ENCODE measurements around the gene ABTB2.
"Not testable (repeated sequence)": the region's sequence is repeated elsewhere in the genome, so short reads cannot be mapped to it uniquely, and the experiment has no call there.

ABTB2 gene

GRCh38 chr11:34397811-34398210, 40.0 kb upstream of the ABTB2 start:
- ChIA-PET POLR2A (no interaction called here), CTCF (no interaction called here)
- DNase-seq (ENCODE audit: extremely low spot score) = no peak
- TF ChIP-seq, protein P1, sequence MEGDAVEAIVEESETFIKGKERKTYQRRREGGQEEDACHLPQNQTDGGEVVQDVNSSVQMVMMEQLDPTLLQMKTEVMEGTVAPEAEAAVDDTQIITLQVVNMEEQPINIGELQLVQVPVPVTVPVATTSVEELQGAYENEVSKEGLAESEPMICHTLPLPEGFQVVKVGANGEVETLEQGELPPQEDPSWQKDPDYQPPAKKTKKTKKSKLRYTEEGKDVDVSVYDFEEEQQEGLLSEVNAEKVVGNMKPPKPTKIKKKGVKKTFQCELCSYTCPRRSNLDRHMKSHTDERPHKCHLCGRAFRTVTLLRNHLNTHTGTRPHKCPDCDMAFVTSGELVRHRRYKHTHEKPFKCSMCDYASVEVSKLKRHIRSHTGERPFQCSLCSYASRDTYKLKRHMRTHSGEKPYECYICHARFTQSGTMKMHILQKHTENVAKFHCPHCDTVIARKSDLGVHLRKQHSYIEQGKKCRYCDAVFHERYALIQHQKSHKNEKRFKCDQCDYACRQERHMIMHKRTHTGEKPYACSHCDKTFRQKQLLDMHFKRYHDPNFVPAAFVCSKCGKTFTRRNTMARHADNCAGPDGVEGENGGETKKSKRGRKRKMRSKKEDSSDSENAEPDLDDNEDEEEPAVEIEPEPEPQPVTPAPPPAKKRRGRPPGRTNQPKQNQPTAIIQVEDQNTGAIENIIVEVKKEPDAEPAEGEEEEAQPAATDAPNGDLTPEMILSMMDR (IDR thresholded peaks at IDR 0.05; ENCODE audit: control extremely low read depth, extremely low read depth, low read depth, missing control alignments) = no peak

- no peak for DNase-seq (ENCODE audit: extremely low spot score)
- CTCF ChIA-PET = interaction anchor here (1.9 kb wide), 1 partner anchor 20 kb away, joined by 4 read pairs; no protein-coding TSS in a partner anchor
- POLR2A ChIA-PET = no interaction called here
- TF ChIP-seq, protein P1 (IDR thresholded peaks at IDR 0.05; ENCODE audit: control extremely low read depth, extremely low read depth, low read depth, missing control alignments) = no peak
Measured at GRCh38 chr11:34397120-34397519, 39.3 kb upstream of the ABTB2 start.

DNA sequence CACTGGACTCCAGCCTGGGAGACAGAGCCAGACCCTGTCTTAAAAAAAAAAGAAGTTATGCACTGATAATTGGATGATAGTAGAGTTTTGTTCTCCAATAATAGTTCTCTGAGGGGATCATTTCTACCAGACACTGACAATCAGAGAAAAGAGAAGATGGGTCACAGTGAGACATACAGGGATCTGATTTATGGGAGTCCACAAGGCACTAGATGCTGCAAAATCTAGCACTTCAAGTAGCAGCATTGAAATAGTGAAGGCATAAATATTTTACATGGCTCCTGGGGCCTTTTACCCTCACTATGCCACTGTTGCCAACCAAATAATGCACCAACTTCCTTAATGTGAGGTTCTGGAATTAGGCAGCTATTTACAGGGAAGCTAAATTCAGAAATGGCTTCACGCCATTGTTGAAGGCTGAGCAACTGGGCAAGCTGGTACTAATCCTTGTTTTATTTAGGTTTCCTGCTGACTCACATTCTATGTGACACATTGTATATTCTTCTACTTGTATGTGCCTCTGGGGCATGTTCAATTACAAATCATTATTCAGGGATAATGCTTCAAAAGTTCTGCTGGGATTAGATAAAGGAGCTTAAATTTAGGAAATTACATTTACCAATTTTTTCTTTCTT, 38.2 kb upstream of the ABTB2 start:
- POLR2A ChIA-PET = no interaction called here
- CTCF ChIA-PET = interaction anchor here (1.0 to 1.9 kb wide), 2 partner anchors 16 to 21 kb away, joined by 3 to 4 read pairs; no protein-coding TSS in a partner anchor
- DNase-seq (ENCODE audit: extremely low spot score) = no peak
- TF ChIP-seq, protein P1 (IDR thresholded peaks at IDR 0.05; ENCODE audit: control extremely low read depth, extremely low read depth, low read depth, missing control alignments) = no peak

DNA sequence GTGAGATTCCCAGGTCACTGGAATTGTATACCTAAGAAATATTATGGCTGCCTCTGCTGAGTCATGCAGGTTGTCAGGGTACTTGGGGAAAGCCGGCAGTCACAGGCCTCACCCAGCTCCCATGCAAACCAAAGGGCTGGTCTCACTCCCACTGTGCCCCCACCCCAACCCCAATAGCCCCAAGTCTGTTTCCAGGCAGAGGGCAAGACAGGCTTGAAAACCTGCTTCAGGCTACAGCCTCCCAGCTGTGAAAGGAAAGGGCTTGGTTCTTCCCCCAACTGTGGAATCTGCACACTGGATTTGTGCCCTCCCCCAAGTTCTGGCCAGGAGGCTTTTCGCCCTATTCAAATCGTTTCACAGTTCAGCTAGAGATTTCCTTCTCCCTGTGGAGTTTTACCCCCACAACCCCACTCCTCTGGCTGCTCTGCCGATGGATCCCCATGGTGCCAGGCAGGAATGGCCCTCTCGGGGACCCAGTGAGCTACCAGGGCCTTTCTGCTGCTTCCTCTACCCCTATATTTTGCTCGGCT, 37.0 kb upstream of the ABTB2 start:
- POLR2A ChIA-PET = no interaction called here
- no peak for DNase-seq (ENCODE audit: extremely low spot score)
- CTCF ChIA-PET = interaction anchor here (1.9 kb wide), 1 partner anchor 21 kb away, joined by 4 read pairs; no protein-coding TSS in a partner anchor
- TF ChIP-seq, protein P1 (IDR thresholded peaks at IDR 0.05; ENCODE audit: control extremely low read depth, extremely low read depth, low read depth, missing control alignments) = no peak

DNA sequence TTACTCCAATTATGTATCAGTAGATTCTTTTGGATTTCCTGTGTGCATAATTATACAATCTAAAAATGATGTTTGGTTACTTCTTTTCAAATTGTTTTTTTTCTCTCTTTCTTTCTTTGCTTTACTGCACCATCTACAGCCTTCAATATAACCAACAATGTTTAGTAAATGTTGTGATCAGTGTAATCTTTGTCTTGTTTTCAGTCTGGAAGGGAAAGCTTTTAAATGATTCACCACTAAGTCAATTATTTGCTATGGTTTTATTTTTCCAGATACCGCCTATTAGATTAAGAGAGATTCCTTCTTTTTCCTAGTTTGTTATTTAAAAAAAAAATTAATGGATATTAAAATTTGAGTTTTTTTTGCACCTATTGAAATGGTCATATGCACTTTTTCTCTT, 29.8 kb upstream of the ABTB2 start:
- no peak for DNase-seq (ENCODE audit: extremely low spot score)
- ChIA-PET CTCF (no interaction called here), POLR2A (no interaction called here)
- TF ChIP-seq, protein P1 (IDR thresholded peaks at IDR 0.05; ENCODE audit: control extremely low read depth, extremely low read depth, low read depth, missing control alignments) = no peak

- POLR2A ChIA-PET = not testable (repeated sequence)
Measured at GRCh38 chr11:34386356-34386755, 28.5 kb upstream of the ABTB2 start.

GRCh38 chr11:34382532-34383276, 24.9 kb upstream of the ABTB2 start:
- TF ChIP-seq, protein P1 (IDR thresholded peaks at IDR 0.05; ENCODE audit: control extremely low read depth, extremely low read depth, low read depth, missing control alignments) = no peak
- DNase-seq (ENCODE audit: extremely low spot score) = no peak
- ChIA-PET POLR2A (no interaction called here), CTCF (interaction anchor here (1.4 kb wide), 1 partner anchor 21 kb away, joined by 3 read pairs; no protein-coding TSS in a partner anchor)

More at GRCh38 chr11:34386356-34386755, 28.5 kb upstream of the ABTB2 start:
- CTCF ChIA-PET; DNase-seq (ENCODE audit: extremely low spot score): not testable (repeated sequence)
